HG02571 (cell line): Measurements from ENCODE around the gene KDM2B.

Experiments used
- ATAC-seq: cut with Tn5 transposase; IDR thresholded peaks from one replicate; pipeline ENCODE4 v1.9.1; 2021; ENCODE audit warnings: mild to moderate bottlenecking, moderate library complexity; ENCODE audit not compliant: unreplicated experiment

Gene KDM2B

DNA sequence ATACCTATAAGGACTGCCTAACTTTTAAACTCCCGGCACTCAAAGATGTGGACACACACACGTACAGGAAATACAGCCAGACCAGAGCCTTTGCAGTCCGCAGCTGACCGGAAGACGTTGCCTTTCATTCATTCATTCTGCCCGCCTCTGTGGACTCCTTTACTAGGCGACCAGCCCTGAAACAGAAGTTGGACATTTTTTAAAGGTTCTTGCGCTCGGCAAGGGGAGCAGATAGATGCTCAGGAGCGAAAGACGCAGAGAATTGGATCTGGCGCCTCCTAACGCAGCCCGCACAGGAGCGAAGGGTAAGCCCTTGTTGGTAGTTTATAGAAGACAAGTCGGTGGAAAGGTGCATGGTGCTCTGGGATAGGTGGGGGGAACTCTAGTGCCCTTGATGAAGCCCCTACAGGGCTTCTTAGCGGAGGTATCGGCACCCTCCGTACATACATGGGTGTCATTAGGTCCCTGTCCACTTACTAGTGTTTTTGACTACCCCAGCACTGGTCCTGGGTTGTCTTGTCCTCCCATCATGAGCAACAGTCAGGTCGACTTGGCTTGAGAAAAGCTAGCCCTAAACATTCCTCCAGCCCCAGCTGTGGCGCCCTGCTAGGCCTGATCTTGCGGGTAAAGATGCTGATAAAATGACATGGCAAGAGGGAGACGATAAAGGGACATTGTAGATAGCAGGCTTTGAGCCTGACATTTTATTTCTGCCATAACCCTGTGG, at the start of gene KDM2B:
TSS of gene KDM2B (minus strand) at position 65 of the 727 bp plus-strand sequence. CDS start 112 bp downstream, outside the sequence.
- ATAC-seq, result no peak

DNA sequence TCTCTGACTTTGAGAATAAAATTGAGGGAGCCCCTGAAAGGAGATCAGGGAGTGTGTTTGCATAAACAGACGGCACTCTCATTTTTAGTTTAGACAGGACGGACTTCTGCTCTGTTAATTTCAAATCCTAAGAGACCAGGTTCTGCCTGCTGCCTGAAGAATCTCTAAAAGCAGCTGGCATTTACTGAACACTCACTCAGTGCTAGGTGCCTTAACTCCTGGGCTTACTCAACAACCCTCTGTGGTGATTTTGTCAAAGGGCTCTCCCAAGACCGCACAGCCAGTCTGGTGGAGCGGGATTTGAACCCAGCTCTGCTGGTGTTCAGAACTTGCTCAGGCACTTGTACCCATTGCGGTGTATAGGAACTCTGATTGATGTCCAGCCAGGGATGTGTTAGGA, 47.7 kb upstream of the KDM2B start:
- ATAC-seq, result no peak

DNA sequence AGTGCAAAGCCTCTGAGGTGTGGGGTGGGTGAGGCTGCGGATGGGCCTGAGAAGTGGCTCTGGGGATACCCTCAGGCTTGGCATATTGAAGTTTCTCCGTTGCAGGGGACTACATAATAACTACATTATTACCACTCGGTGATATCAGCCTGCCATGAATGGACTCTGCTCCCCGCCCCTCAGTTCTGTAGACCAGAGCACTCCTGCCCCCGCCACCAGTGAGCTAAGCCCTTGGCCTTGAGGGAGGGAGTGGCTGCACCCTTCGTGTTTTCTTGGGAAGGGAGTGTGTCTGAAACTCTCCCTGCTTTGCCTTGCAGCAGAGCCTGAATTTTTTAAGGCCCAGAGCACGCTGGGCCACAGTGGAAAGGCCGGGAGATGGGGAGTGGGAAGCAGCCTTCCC, 47.2 kb upstream of the KDM2B start:
- ATAC-seq, result no peak

DNA sequence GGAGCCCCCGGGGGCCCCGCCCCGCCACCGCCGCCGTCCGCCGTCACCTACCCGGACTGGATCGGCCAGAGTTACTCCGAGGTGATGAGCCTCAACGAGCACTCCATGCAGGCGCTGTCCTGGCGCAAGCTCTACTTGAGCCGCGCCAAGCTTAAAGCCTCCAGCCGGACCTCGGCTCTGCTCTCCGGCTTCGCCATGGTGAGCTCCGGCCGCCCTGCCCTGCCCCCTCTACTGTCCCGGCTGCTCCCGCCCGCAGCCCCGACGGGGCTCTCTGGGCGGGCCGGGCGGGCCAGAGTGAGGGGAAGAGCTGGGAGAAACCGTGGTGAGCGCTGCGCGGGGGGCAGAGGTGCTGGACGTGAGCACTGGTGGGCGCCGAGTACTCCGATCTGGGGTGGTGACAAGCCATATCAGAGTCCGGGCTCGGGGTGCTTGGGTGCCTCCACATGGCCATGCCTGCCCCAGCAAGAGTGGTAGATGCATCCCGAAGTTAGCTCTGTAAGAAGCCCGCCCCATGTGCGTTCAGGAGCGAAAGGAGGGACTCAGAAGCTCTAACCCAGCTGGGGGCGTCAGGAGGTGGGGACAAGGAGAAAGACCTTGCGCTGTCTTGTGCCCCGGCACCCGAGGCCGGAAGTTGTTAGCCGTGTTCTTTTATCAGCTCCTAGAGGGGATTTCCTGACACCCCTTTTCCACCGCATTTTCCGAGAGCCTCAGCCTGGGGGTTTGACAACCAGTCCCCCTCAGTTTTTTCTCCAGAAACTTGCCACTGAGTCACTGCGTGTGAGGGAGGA, 46.2 kb upstream of the KDM2B start:
- ATAC-seq, result peak; percentile 29

DNA sequence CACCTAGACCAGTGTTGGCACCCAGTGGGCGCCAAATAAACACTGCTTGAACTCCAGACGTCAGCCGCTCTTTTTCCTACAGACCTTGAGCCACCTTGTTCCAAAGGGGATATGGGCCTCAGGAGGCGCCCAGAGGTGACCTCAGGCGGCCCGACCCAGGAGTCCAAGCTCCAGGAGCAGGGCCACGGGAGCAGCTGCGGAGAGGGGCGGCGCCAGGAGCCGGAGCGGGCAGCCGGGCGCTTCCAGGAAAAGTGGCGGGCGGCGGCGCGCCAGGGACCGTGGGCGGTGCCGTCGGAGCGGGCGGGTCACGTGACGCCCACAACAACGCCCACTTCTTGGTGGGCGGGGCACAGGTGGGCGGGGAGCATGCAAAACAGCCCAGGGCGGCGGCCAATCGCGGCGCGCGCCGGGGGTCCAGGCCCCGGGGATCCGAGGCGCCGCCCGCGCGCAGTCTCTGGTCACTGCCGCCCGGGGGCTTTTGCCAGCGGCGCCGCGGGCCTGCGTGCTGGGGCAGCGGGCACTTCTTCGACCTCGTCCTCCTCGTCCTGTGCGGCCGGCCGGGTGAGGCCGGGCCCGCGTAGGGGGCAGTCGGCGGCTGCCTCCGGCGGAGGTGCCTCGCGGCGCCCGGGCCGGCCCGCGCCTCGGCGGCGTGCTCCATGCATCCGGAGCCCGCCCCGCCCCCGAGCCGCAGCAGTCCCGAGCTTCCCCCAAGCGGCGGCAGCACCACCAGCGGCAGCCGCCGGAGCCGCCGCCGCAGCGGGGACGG, 45.4 kb upstream of the KDM2B start, which contains the start of gene ORAI1:
TSS of gene ORAI1 (plus strand) at position 444 of the 766 bp plus-strand sequence.
- ATAC-seq, result peak; percentile 61

DNA sequence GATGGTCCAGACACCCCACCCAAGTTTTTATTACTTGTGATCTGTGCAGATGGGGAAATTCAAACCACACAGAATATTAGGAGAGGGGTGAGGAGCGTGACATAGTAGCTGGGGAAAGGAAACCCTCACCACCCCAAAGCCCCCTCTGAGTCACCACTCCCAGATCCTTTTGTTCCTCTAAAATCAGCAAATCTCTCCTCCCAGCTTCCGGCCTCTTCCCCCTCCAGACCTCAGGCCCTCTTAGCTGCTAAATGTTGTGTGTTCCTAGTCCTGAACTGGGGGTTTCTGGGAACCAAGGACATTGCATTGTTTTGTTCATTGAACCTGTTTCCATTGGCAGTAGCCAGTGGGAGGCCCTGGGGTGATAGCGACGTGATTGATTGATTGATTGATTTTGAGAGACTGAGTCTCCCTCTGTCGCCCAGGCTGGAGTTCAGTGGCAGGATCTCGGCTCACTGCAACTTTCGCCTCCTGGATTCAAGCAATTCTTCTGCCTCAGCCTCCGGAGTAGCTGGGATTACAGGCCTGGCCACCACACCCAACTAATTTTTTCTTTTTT, 39.6 kb upstream of the KDM2B start:
- no peak for ATAC-seq

DNA sequence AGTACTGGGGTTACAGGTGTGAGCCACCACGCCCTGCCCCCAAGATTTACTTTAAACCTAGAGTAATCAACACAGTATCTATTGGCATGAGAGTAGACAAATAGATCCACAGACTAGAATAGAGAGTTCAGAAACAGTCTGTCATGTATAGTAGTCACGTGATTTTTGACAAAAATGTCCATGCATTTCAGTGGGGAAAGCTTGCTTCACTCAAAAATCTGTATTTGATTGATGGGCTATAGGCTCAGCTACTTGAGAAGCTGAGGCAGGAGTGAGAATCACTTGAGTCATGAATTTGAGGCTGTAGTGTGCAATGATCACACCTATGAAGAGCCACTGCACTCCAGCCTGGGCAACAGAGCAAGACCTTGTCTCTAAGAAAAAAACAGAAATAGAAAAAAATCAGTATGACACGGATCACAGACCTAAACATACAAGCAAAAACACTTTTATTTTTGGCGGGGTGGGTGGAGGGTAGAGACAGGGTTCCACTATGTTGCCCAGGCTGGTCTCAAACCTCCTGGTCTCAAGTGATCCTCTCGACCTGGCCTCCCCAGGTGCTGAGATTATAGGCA, 37.9 kb upstream of the KDM2B start:
- ATAC-seq, result no peak

DNA sequence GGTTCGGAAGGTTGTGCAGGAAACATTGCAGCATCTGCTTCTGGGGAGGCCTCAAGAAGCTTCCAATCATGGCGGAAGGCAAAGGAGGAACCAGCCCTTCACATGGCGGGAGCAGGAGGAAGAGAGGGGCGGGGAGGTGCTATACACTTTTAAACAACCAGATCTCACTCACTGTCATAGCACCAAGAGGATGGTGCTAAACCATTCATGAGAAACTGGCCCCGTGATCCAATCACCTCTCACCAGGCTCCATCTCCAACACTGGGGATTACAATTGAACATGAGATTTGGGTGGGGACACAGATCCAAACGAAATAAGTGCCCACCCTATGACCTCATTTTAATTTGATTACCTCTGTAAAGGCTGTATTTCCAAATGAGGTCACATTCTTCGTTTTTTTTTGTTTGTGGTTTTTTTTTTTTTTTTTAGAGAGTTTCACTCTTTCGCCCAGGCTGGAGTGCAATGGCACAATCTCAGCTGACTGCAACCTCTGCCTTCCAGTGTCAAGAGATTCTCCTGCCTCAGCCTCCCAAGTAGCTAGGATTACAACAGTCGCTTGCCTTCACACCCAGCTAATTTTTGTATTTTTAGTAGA, 34.1 kb upstream of the KDM2B start:
- no peak for ATAC-seq

DNA sequence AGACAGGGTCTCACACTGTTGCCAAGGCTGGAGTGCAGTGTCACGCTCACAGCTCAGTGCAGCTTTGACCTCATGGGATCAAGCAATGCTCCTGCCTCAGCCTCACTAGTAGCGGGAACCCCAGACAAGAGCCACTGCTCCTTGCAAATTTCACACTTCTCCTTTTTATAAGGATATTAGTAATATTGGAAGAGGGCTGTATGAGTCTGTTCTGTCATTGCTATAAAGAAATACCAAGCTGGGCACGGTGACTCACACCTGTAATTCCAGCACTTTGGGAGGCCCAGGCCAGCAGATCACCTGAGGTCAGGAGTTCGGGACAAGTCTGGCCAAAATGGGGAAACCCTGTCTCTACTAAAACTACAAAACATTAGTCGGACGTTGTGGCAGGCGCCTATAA, 32.6 kb upstream of the KDM2B start:
- ATAC-seq, result no peak

DNA sequence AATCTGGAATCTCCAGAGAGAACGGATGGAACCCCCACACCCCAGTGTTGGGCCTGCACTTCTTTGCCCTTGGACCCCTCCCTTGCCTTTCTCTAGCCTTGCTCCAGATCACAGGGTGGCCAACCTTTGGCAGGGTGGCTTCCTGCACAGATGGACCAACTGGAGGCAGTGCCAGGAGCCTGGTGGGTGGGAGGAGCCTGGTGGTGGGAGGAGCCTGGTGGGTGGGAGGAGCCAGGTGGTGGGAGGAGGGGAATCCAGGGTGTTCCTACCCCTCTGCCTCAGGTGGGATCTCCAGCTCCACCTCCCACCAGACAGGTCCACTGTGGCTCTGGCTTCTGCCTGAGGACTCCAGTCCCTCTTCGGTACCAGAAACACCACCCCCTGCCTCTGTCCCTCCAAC, 30.5 kb upstream of the KDM2B start:
- ATAC-seq, result no peak

DNA sequence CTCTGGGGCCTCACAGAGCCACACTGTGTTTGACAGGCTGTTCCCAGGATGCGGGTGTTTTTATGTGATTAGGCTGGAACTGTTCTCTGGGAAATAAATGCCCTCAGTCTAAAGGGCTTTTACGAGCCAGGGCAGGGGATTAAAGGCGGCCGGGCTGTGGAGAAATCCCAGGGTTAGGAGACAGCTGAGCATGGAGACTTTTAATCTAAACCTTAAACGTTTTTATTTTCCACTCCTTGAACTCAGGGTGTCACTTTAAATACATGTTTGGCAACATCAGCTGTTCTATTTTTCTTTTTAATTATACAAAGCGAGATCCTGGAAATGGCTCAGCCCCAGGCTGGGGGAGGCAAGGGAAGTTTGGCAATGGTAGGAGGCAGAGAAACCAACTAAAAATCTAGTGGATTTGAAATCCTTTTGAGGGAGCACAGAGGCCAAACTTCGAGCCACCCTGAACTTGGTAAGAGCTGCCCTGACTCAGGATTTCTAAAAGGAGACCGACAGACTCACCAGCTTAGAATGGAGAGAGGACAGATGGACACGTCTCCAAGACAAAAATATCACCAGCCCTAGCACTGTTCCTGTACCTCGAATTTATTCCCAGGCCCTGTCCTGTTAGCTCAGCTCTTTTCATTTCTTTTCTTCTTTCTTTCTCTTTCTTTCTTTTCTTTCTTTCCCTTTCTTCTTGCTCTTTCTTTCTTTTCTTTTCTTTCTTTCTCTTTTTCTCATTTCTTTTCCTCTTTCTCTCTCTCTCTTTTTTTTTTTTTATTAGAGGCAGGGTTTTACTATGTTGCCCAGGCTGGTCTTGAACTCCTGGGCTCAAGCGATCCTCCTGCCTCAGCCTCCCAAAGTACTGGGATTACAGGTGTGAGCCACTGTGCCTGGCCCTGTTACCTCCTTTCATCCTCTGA, 29.7 kb upstream of the KDM2B start:
- no peak for ATAC-seq

DNA sequence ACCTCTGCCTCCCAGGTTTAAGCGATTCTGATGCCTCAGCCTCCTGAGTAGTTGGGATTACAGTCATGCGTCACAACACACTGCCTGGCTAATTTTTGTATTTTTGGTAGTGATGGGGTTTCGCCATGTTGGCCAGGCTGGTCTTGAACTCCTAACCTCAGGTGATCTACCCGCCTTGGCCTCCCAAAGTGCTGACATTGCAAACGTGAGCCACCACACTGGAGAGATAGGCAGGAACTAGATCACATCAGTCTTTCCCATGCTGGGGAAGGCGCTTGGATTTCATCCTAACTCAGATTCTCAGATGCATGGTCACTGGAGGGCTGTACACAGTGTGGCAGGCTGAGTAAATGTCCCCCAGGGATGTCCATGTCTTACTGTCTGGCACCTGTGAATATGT, 27.5 kb upstream of the KDM2B start:
- ATAC-seq, result no peak

DNA sequence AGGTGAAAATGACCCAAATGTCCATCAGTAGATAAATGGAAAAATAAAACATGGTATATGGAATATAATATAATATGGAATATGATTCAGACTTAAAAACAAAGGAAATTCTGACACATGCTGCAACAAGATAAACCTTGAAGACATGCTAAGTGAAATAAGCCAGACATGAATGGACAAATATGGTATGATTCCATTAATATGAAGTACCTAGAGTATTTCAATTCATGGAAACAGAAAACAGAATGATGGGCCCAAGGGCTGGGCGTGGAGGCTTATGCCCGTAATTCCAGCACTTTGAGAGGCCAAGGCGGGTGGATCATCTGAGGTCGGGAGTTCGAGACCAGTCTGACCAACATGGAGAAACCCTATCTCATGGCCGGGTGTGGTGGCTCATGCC, 22.8 kb upstream of the KDM2B start:
- no peak for ATAC-seq

DNA sequence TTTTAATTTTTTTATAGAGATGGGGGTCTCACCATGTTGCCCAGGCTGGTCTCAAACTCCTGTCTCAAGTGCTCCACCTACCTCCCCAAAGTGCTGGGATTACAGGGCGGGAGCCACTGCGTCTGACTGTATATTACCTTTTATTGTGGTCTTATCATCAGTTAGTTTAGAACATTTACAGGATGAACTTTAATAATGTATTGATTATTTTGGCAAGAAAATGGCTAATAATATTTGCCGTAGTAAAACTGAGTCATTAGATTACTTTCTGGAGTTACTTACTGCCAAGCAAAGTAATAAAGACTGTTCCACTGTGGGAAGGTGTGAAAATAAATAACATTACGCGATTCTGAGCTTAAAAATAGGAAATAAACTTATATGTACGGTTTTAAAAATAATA, 21.9 kb upstream of the KDM2B start:
- no peak for ATAC-seq

DNA sequence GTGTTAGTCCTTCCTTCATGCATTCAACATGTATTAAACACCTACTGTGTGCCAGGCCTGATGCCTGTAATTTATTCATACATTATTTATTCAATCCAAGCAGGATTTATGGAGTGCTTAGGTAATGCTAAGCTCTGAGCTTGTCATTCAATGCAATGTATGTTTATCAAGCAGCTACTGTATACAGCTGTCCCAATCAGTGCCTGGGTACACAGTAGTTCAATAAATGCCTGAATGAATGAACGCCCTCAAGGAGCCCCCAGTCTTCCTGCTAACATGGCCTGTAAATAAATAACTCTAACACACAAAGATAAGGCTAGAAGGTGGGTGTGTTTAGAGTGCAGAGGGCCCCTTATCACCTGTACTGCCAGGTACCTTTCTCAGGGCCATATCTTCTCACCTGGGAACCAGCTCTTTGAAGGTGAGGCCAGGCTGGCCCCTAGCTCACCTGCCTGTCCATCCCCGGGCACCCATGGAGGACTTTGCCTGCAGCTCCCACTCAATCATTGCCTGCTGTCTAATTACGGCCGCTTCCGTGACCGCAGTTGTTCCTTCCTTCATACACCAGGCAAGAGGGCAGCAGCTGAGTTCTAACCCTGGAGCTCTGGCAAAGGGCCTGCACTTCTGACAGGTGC, 20.0 kb upstream of the KDM2B start:
- no peak for ATAC-seq

DNA sequence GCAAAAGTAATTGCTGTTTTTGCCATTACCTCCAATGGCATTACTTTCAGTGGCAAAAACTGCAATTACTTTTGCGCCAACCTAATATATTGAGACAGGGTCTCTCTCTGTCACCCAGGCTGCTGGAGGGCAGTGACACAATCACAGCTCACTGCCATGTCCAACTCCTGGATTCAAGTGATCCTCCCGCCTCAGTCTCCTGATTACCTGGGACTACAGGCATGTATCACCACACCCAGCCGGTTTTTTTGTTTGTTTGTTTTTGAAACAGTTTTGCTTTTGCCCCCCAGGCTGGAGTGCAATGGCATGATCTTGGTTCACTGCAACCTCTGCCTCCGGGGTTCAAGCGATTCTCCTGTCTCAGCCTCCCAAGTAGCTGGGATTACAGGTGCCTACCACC, 15.7 kb upstream of the KDM2B start:
- no peak for ATAC-seq

DNA sequence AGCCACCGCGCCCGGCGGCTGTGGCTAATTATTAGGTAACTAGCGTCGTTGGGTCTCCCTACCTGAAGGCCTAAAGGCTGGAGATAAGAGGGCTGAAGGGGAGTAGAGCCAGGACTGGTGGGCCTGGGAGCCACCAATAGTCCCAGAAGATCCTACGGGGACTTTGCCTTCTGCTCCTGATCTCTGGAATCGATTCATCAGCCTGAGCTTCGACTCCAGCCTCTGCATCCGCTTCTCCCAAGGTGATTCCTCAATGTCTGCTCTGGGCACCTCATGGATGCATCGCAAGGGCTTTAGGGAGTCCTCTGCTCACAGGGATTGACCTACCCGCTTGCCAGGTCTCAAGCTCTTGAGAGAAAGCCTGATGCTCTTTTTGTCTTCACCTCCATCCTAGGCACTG, 14.7 kb upstream of the KDM2B start:
- no peak for ATAC-seq

DNA sequence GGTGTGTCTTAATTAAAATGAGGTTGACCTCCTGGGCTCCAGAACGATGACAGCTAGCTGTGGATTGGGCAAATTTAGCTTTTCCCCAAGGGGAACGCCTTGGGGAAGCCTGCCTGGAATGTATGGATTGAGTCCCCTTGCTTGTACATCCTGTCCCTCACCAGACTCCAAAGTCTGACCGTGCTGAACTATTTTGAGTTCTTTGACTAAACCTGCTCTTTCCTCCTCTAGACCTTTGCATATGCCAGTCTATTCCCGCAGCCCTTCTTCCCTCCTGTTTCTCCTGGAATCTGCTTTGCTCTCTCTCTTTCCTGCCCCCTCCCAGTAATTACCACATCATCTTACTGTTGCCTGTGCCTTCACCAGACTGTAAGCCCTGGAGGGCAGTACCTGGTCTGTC, 11.5 kb upstream of the KDM2B start:
- no peak for ATAC-seq
